ENCODE data around the gene TMEM59.
"Not testable (repeated sequence)": the region's sequence is repeated elsewhere in the genome, so short reads cannot be mapped to it uniquely, and the experiment has no call there.

Gene TMEM59

GRCh38 chr1:54052431-54052933, 522 bp downstream of the TMEM59 start:
- H3K4me1 ChIP-seq (ENCODE audit: control insufficient read depth, insufficient read depth, low read length), result peaks cover 13% of the 10 kb centered on the region
- peak overlapping the region; percentile 58 for H3K9ac ChIP-seq (ENCODE audit: low read depth, low read length)
- H3K36me3 ChIP-seq (ENCODE audit: control insufficient read depth, insufficient read depth, low read length), result no peaks in the 10 kb centered on the region
- no peaks in the 10 kb centered on the region for H3K27me3 ChIP-seq (ENCODE audit: control insufficient read depth, insufficient read depth, low read length)
- peak overlapping the region; percentile 90 for H3K27ac ChIP-seq (ENCODE audit: low read depth, low read length)
- no peaks in the 10 kb centered on the region for H3K9me3 ChIP-seq (ENCODE audit: control insufficient read depth, insufficient read depth, low read length)
- H3K4me3 ChIP-seq (ENCODE audit: low read depth, low read length), result peak overlapping the region; percentile 91

GRCh38 chr1:54051933-54052430, 1.0 kb downstream of the TMEM59 start:
- Histone ChIP-seq H3K9ac (ENCODE audit: low read depth, low read length) (peak overlapping the region; percentile 58), H3K4me1 (ENCODE audit: control insufficient read depth, insufficient read depth, low read length) (peaks cover 13% of the 10 kb centered on the region), H3K27me3 (ENCODE audit: control insufficient read depth, insufficient read depth, low read length) (no peaks in the 10 kb centered on the region), H3K9me3 (ENCODE audit: control insufficient read depth, insufficient read depth, low read length) (no peaks in the 10 kb centered on the region), H3K4me3 (ENCODE audit: low read depth, low read length) (peak overlapping the region; percentile 91), H3K36me3 (ENCODE audit: control insufficient read depth, insufficient read depth, low read length) (no peaks in the 10 kb centered on the region), H3K27ac (ENCODE audit: low read depth, low read length) (peak overlapping the region; percentile 90)

- H3K9ac ChIP-seq (ENCODE audit: low read depth, low read length); H3K4me3 ChIP-seq (ENCODE audit: low read depth, low read length): not testable (repeated sequence)
- H3K4me1 ChIP-seq (ENCODE audit: control insufficient read depth, insufficient read depth, low read length), result peaks cover 13% of the 10 kb centered on the region
Observed at GRCh38 chr1:54050435-54050834, 2.6 kb downstream of the TMEM59 start.

GRCh38 chr1:54047384-54048305, 5.4 kb downstream of the TMEM59 start:
- no peak overlapping the region for H3K4me3 ChIP-seq (ENCODE audit: low read depth, low read length)
- peaks cover 15% of the 10 kb centered on the region for H3K36me3 ChIP-seq (ENCODE audit: control insufficient read depth, insufficient read depth, low read length)
- H3K4me1 ChIP-seq (ENCODE audit: control insufficient read depth, insufficient read depth, low read length), result peaks cover 4% of the 10 kb centered on the region; the same call in 1 of the 2 replicates
- no peak overlapping the region for H3K27ac ChIP-seq (ENCODE audit: low read depth, low read length)
- H3K9me3 ChIP-seq (ENCODE audit: control insufficient read depth, insufficient read depth, low read length), result no peaks in the 10 kb centered on the region
- no peak overlapping the region for H3K9ac ChIP-seq (ENCODE audit: low read depth, low read length)
- H3K27me3 ChIP-seq (ENCODE audit: control insufficient read depth, insufficient read depth, low read length), result no peaks in the 10 kb centered on the region

More at GRCh38 chr1:54050435-54050834, 2.6 kb downstream of the TMEM59 start:
- H3K27ac ChIP-seq (ENCODE audit: low read depth, low read length); H3K9me3 ChIP-seq (ENCODE audit: control insufficient read depth, insufficient read depth, low read length); H3K27me3 ChIP-seq (ENCODE audit: control insufficient read depth, insufficient read depth, low read length); H3K36me3 ChIP-seq (ENCODE audit: control insufficient read depth, insufficient read depth, low read length): not testable (repeated sequence)

- no peak overlapping the region for H3K27ac ChIP-seq (ENCODE audit: low read depth, low read length)
- H3K36me3 ChIP-seq (ENCODE audit: control insufficient read depth, insufficient read depth, low read length), result peaks cover 24% of the 10 kb centered on the region
- no peak overlapping the region for H3K9ac ChIP-seq (ENCODE audit: low read depth, low read length)
- peaks cover 4% of the 10 kb centered on the region; the same call in 1 of the 2 replicates for H3K4me1 ChIP-seq (ENCODE audit: control insufficient read depth, insufficient read depth, low read length)
- no peaks in the 10 kb centered on the region for H3K27me3 ChIP-seq (ENCODE audit: control insufficient read depth, insufficient read depth, low read length)
- no peaks in the 10 kb centered on the region for H3K9me3 ChIP-seq (ENCODE audit: control insufficient read depth, insufficient read depth, low read length)
- H3K4me3 ChIP-seq (ENCODE audit: low read depth, low read length), result no peak overlapping the region
Observed at GRCh38 chr1:54046671-54047383, 6.2 kb downstream of the TMEM59 start.

GRCh38 chr1:54045496-54045895, 7.5 kb downstream of the TMEM59 start:
- Histone ChIP-seq H3K9me3 (ENCODE audit: control insufficient read depth, insufficient read depth, low read length) (no peaks in the 10 kb centered on the region), H3K36me3 (ENCODE audit: control insufficient read depth, insufficient read depth, low read length) (peaks cover 37% of the 10 kb centered on the region), H3K27me3 (ENCODE audit: control insufficient read depth, insufficient read depth, low read length) (no peaks in the 10 kb centered on the region), H3K9ac (ENCODE audit: low read depth, low read length) (no peak overlapping the region), H3K4me3 (ENCODE audit: low read depth, low read length) (no peak overlapping the region), H3K27ac (ENCODE audit: low read depth, low read length) (no peak overlapping the region), H3K4me1 (ENCODE audit: control insufficient read depth, insufficient read depth, low read length) (no peaks in the 10 kb centered on the region)

GRCh38 chr1:54041806-54042205, 11.2 kb downstream of the TMEM59 start:
- H3K9ac ChIP-seq (ENCODE audit: low read depth, low read length), result no peak overlapping the region
- no peaks in the 10 kb centered on the region for H3K27me3 ChIP-seq (ENCODE audit: control insufficient read depth, insufficient read depth, low read length)
- no peaks in the 10 kb centered on the region for H3K9me3 ChIP-seq (ENCODE audit: control insufficient read depth, insufficient read depth, low read length)
- H3K4me1 ChIP-seq (ENCODE audit: control insufficient read depth, insufficient read depth, low read length), result no peaks in the 10 kb centered on the region
- H3K4me3 ChIP-seq (ENCODE audit: low read depth, low read length), result no peak overlapping the region
- no peak overlapping the region for H3K27ac ChIP-seq (ENCODE audit: low read depth, low read length)
- peaks cover 71% of the 10 kb centered on the region for H3K36me3 ChIP-seq (ENCODE audit: control insufficient read depth, insufficient read depth, low read length)

GRCh38 chr1:54037476-54037875, 15.5 kb downstream of the TMEM59 start:
- no peaks in the 10 kb centered on the region for H3K9me3 ChIP-seq (ENCODE audit: control insufficient read depth, insufficient read depth, low read length)
- peaks cover 95% of the 10 kb centered on the region for H3K36me3 ChIP-seq (ENCODE audit: control insufficient read depth, insufficient read depth, low read length)
- H3K4me3 ChIP-seq (ENCODE audit: low read depth, low read length), result no peak overlapping the region

GRCh38 chr1:54028306-54029251, 24.4 kb downstream of the TMEM59 start:
- Histone ChIP-seq H3K27me3 (ENCODE audit: control insufficient read depth, insufficient read depth, low read length) (no peaks in the 10 kb centered on the region), H3K4me1 (ENCODE audit: control insufficient read depth, insufficient read depth, low read length) (no peaks in the 10 kb centered on the region), H3K9ac (ENCODE audit: low read depth, low read length) (no peak overlapping the region), H3K9me3 (ENCODE audit: control insufficient read depth, insufficient read depth, low read length) (no peaks in the 10 kb centered on the region), H3K4me3 (ENCODE audit: low read depth, low read length) (no peak overlapping the region), H3K27ac (ENCODE audit: low read depth, low read length) (no peak overlapping the region), H3K36me3 (ENCODE audit: control insufficient read depth, insufficient read depth, low read length) (peaks cover 30% of the 10 kb centered on the region)

More at GRCh38 chr1:54037476-54037875, 15.5 kb downstream of the TMEM59 start:
- Histone ChIP-seq H3K27me3 (ENCODE audit: control insufficient read depth, insufficient read depth, low read length) (no peaks in the 10 kb centered on the region), H3K4me1 (ENCODE audit: control insufficient read depth, insufficient read depth, low read length) (no peaks in the 10 kb centered on the region), H3K9ac (ENCODE audit: low read depth, low read length) (no peak overlapping the region), H3K27ac (ENCODE audit: low read depth, low read length) (no peak overlapping the region)

GRCh38 chr1:54027848-54028247, 25.2 kb downstream of the TMEM59 start:
- peaks cover 23% of the 10 kb centered on the region for H3K36me3 ChIP-seq (ENCODE audit: control insufficient read depth, insufficient read depth, low read length)
- H3K27me3 ChIP-seq (ENCODE audit: control insufficient read depth, insufficient read depth, low read length), result no peaks in the 10 kb centered on the region
- no peak overlapping the region for H3K27ac ChIP-seq (ENCODE audit: low read depth, low read length)
- no peak overlapping the region for H3K4me3 ChIP-seq (ENCODE audit: low read depth, low read length)
- no peak overlapping the region for H3K9ac ChIP-seq (ENCODE audit: low read depth, low read length)
- H3K4me1 ChIP-seq (ENCODE audit: control insufficient read depth, insufficient read depth, low read length), result no peaks in the 10 kb centered on the region
- no peaks in the 10 kb centered on the region for H3K9me3 ChIP-seq (ENCODE audit: control insufficient read depth, insufficient read depth, low read length)
